ENCODE data around the gene MED7. TPM values are rescaled to one million over a fixed set of nuclear protein-coding genes. Genes with fewer than 3 reads are reported as not detected.

The MED7 gene
- total RNA-seq, 1 donor from 2014 or later, result 18.2 TPM

DNA sequence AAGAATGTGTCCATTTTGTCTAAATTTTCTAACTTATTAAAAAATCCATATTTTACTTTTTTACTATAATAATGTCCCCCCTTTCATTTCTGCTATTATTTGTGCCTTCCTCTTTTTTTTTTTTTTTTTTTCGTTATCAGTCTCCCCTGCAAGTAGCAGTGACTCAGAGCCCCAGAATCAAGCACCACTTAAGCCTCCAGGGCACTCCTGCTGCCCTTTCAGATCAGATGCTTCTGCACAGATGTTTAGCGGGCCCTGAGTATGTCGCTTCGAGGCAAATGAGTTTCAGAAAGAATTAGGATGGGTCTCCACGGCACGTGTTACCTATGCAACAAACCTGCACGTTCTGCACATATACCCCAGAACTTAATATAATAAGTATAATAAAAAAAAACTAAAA, 11.7 kb downstream of the MED7 start:
- H3K27ac Mint-ChIP-seq, result no peak overlapping the region
- H3K9me3 Mint-ChIP-seq (ENCODE audit: low read depth), result no peaks in the 10 kb centered on the region
- no peaks in the 10 kb centered on the region for H3K27me3 Mint-ChIP-seq
- no peak overlapping the region for H3K4me3 Mint-ChIP-seq (ENCODE audit: low read depth)
- TF ChIP-seq, protein P1, sequence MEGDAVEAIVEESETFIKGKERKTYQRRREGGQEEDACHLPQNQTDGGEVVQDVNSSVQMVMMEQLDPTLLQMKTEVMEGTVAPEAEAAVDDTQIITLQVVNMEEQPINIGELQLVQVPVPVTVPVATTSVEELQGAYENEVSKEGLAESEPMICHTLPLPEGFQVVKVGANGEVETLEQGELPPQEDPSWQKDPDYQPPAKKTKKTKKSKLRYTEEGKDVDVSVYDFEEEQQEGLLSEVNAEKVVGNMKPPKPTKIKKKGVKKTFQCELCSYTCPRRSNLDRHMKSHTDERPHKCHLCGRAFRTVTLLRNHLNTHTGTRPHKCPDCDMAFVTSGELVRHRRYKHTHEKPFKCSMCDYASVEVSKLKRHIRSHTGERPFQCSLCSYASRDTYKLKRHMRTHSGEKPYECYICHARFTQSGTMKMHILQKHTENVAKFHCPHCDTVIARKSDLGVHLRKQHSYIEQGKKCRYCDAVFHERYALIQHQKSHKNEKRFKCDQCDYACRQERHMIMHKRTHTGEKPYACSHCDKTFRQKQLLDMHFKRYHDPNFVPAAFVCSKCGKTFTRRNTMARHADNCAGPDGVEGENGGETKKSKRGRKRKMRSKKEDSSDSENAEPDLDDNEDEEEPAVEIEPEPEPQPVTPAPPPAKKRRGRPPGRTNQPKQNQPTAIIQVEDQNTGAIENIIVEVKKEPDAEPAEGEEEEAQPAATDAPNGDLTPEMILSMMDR (IDR thresholded peaks at IDR 0.05; ENCODE audit: unreplicated experiment), result no peak
- no peak for DNase-seq (ENCODE audit: low spot score, unreplicated experiment)
- H3K4me1 Mint-ChIP-seq (ENCODE audit: low read depth), result peaks cover 7% of the 10 kb centered on the region
- H3K36me3 Mint-ChIP-seq (ENCODE audit: insufficient read depth), result no peaks in the 10 kb centered on the region

DNA sequence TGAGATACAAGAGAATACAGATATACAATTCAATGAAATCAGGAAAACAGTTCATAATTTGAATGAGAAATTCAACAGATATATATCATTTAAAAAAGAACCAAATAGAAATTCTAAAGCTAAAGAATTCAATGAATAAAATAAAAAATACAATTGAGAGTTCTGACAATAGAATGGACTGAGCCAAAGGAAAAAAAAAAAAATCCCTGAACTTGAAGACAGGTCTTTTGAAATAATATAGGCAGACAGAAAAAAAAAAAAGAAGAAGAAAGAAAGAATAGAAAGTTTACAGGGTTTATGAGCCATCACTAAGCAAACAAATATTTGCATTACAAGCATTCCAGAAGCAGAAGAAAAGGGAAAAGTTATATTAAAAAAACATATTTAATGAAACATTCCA, 21.0 kb downstream of the MED7 start:
- no peak overlapping the region for H3K27ac Mint-ChIP-seq
- no peak for DNase-seq (ENCODE audit: low spot score, unreplicated experiment)
- H3K4me1 Mint-ChIP-seq (ENCODE audit: low read depth), result no peaks in the 10 kb centered on the region
- peaks cover 9% of the 10 kb centered on the region for H3K9me3 Mint-ChIP-seq (ENCODE audit: low read depth)
- peaks cover 1% of the 10 kb centered on the region for H3K36me3 Mint-ChIP-seq (ENCODE audit: insufficient read depth)
- TF ChIP-seq, protein P1 (IDR thresholded peaks at IDR 0.05; ENCODE audit: unreplicated experiment), result no peak
- H3K4me3 Mint-ChIP-seq (ENCODE audit: low read depth), result no peak overlapping the region
- no peaks in the 10 kb centered on the region for H3K27me3 Mint-ChIP-seq

GRCh38 chr5:157120102-157120501, 22.6 kb downstream of the MED7 start:
- TF ChIP-seq, protein P1 (IDR thresholded peaks at IDR 0.05; ENCODE audit: unreplicated experiment), result no peak
- Mint-ChIP-seq H3K36me3 (ENCODE audit: insufficient read depth) (peaks cover 1% of the 10 kb centered on the region), H3K27me3 (no peaks in the 10 kb centered on the region), H3K4me1 (ENCODE audit: low read depth) (no peaks in the 10 kb centered on the region), H3K27ac (no peak overlapping the region), H3K9me3 (ENCODE audit: low read depth) (peaks cover 9% of the 10 kb centered on the region), H3K4me3 (ENCODE audit: low read depth) (no peak overlapping the region)
- no peak for DNase-seq (ENCODE audit: low spot score, unreplicated experiment)

- H3K27me3 Mint-ChIP-seq, result no peaks in the 10 kb centered on the region
- TF ChIP-seq, protein P1 (IDR thresholded peaks at IDR 0.05; ENCODE audit: unreplicated experiment), result no peak
- peaks cover 2% of the 10 kb centered on the region for H3K4me1 Mint-ChIP-seq (ENCODE audit: low read depth)
- H3K27ac Mint-ChIP-seq, result no peak overlapping the region
- no peak for DNase-seq (ENCODE audit: low spot score, unreplicated experiment)
- H3K9me3 Mint-ChIP-seq (ENCODE audit: low read depth), result no peaks in the 10 kb centered on the region
- H3K36me3 Mint-ChIP-seq (ENCODE audit: insufficient read depth), result no peaks in the 10 kb centered on the region
- no peak overlapping the region for H3K4me3 Mint-ChIP-seq (ENCODE audit: low read depth)
Observed at GRCh38 chr5:157116483-157116954, 26.1 kb downstream of the MED7 start.

DNA sequence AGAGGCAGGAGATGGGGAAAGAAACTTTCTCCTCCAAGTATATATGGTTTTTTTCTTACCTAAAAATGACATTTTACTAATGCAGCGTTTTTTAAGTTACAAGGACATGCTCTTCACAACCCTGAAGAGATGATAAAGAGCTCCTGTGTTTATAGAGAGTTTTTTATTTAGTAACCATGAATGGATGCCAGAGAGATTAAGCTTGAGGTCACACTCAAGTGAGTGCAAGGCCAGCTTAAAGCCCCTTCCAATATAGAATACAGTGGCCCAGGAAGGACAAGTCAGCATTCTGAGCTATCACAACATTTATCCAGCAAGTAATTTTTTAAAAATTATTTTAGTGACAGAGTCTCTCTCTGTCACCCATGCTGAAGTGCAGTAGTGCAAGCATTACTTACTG, 27.2 kb downstream of the MED7 start:
- no peak for DNase-seq (ENCODE audit: low spot score, unreplicated experiment)
- TF ChIP-seq, protein P1 (IDR thresholded peaks at IDR 0.05; ENCODE audit: unreplicated experiment), result no peak
- Mint-ChIP-seq H3K9me3 (ENCODE audit: low read depth) (no peaks in the 10 kb centered on the region), H3K36me3 (ENCODE audit: insufficient read depth) (no peaks in the 10 kb centered on the region), H3K4me3 (ENCODE audit: low read depth) (no peak overlapping the region), H3K4me1 (ENCODE audit: low read depth) (peaks cover 2% of the 10 kb centered on the region), H3K27ac (no peak overlapping the region), H3K27me3 (no peaks in the 10 kb centered on the region)

Measured in progenitor cell of endocrine pancreas (in vitro differentiated cells).